Activated CD4-positive, alpha-beta T cell treated with anti-CD3 and anti-CD28 coated beads, Interleukin-2, amount 50 U/mL, for 4 hours (primary cell): ENCODE results near the gene RIMS4.

Experiments used
- DNase-seq, 2 experiments: peaks; one replicate each; pipeline ENCODE4 v3.0.0-alpha.2; 2020

RIMS4 gene

GRCh38 chr20:44736170-44737021, 74.0 kb downstream of the RIMS4 start:
- DNase-seq: no peak

GRCh38 chr20:44735816-44736169, 74.6 kb downstream of the RIMS4 start:
- DNase-seq: no peak

- DNase-seq: no peak
Measured at GRCh38 chr20:44734938-44735337, 75.4 kb downstream of the RIMS4 start.

- DNase-seq: peak; percentile 49 to 53
Measured at GRCh38 chr20:44733341-44734069, 76.8 kb downstream of the RIMS4 start.

GRCh38 chr20:44732327-44732726, 78.0 kb downstream of the RIMS4 start:
- no peak for DNase-seq

- DNase-seq: no peak
Measured at GRCh38 chr20:44731657-44732056, 78.7 kb downstream of the RIMS4 start.

- no peak for DNase-seq
Measured at GRCh38 chr20:44730441-44730840, 79.9 kb downstream of the RIMS4 start.

- DNase-seq: no peak
Measured at GRCh38 chr20:44728801-44729443, 81.4 kb downstream of the RIMS4 start.

- DNase-seq: no peak
Measured at GRCh38 chr20:44727651-44728050, 82.7 kb downstream of the RIMS4 start.

GRCh38 chr20:44727039-44727438, 83.3 kb downstream of the RIMS4 start:
- no peak for DNase-seq

- no peak for DNase-seq
Measured at GRCh38 chr20:44725837-44726236, 84.5 kb downstream of the RIMS4 start.

GRCh38 chr20:44724423-44725091, 85.8 kb downstream of the RIMS4 start:
- no peak for DNase-seq

- DNase-seq: no peak
Measured at GRCh38 chr20:44723798-44724362, 86.5 kb downstream of the RIMS4 start.

- DNase-seq: no peak
Measured at GRCh38 chr20:44723391-44723790, 87.0 kb downstream of the RIMS4 start.

- DNase-seq: no peak
Measured at GRCh38 chr20:44722990-44723389, 87.4 kb downstream of the RIMS4 start.

- no peak for DNase-seq
Measured at GRCh38 chr20:44721785-44722054, 88.6 kb downstream of the RIMS4 start.

GRCh38 chr20:44720997-44721784, 89.2 kb downstream of the RIMS4 start:
- DNase-seq: no peak

- DNase-seq: no peak
Measured at GRCh38 chr20:44720621-44720996, 89.7 kb downstream of the RIMS4 start.

- no peak for DNase-seq
Measured at GRCh38 chr20:44719841-44720240, 90.5 kb downstream of the RIMS4 start.

GRCh38 chr20:44717986-44718385, 92.4 kb downstream of the RIMS4 start:
- DNase-seq: no peak

- DNase-seq: no peak
Measured at GRCh38 chr20:44716309-44717106, 93.8 kb downstream of the RIMS4 start.
